Ishikawa (cell line): ENCODE data around the gene GHRHR.

Experiments
- EGR1 ChIP-seq: IDR thresholded peaks from 2 replicates; pipeline ENCODE4 v1.6.1; 2012
- EP300 ChIP-seq: IDR thresholded peaks from 2 replicates; pipeline ENCODE4 v1.6.1; 2012; ENCODE audit warnings: borderline replicate concordance
- MAX ChIP-seq: IDR thresholded peaks from 2 replicates; pipeline ENCODE4 v1.6.1; 2012
- NFIC ChIP-seq: IDR thresholded peaks from 2 replicates; pipeline ENCODE4 v1.6.1; 2012
- RAD21 ChIP-seq: IDR thresholded peaks from 2 replicates; pipeline ENCODE4 v1.6.1; 2012; ENCODE audit warnings: low read depth
- REST ChIP-seq: IDR thresholded peaks from 2 replicates; pipeline ENCODE4 v1.6.1; 2012; ENCODE audit warnings: low read depth, mild to moderate bottlenecking
- TAF1 ChIP-seq: IDR thresholded peaks from 2 replicates; pipeline ENCODE4 v1.6.1; 2012; ENCODE audit warnings: low read depth, mild to moderate bottlenecking
- TCF12 ChIP-seq: IDR thresholded peaks from 2 replicates; pipeline ENCODE4 v1.6.1; 2012; ENCODE audit warnings: low read depth
- YY1 ChIP-seq: IDR thresholded peaks from 2 replicates; pipeline ENCODE4 v1.6.1; 2012; ENCODE audit warnings: low read depth

GRCh38 chr7:30930621-30931020 is 33.1 kb upstream of the GHRHR start:
- TF ChIP-seq NFIC (no peak), EGR1 (no peak), RAD21 (no peak), EP300 (no peak), YY1 (no peak), REST (no peak), TCF12 (no peak), MAX (no peak), TAF1 (no peak)
